GM12891 (cell line): ENCODE results near the gene PPP2R5D.

ENCODE experiments used
- POLR2A ChIP-seq: IDR thresholded peaks from 2 replicates; pipeline ENCODE4 v1.6.1; 2011; ENCODE audit warnings: low read depth, low read length, control low read depth
- POU2F2 ChIP-seq: IDR thresholded peaks from 2 replicates; pipeline ENCODE4 v1.6.1; 2011; ENCODE audit warnings: low read depth, mild to moderate bottlenecking, control low read depth, low read length, moderate library complexity
- TAF1 ChIP-seq: IDR thresholded peaks from 2 replicates; pipeline ENCODE4 v1.6.1; 2011; ENCODE audit warnings: low read depth, low read length, control low read depth

DNA sequence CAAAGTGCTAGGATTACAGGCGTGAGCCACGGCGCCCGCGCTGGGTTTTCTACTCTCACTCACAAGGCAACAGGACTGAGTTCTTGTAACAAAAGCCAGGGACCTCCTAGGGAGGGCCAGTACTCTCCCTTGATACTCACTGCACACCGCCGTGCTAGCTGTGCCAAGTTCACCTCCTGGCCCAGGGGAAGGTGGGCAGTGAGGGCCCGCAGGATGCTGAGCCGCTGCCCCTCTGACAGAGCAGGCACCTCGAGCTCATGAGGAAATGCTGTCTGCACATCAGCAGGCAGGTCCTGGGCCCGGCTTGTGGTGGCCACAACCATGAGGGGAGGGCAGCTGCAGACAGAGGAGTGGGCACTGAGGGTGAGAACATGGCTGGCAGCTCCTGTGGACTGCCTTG lies 17.1 kb upstream of the PPP2R5D start:
- TF ChIP-seq TAF1 (no peak), POU2F2 (no peak), POLR2A (no peak)
